Measurements from ENCODE around the gene LAMA5. TPM values are rescaled to one million over a fixed set of nuclear protein-coding genes. Genes with fewer than 3 reads are reported as not detected.

The LAMA5 gene
- total RNA-seq, 2 donors from 2014 or later: 315 to 369 TPM

DNA sequence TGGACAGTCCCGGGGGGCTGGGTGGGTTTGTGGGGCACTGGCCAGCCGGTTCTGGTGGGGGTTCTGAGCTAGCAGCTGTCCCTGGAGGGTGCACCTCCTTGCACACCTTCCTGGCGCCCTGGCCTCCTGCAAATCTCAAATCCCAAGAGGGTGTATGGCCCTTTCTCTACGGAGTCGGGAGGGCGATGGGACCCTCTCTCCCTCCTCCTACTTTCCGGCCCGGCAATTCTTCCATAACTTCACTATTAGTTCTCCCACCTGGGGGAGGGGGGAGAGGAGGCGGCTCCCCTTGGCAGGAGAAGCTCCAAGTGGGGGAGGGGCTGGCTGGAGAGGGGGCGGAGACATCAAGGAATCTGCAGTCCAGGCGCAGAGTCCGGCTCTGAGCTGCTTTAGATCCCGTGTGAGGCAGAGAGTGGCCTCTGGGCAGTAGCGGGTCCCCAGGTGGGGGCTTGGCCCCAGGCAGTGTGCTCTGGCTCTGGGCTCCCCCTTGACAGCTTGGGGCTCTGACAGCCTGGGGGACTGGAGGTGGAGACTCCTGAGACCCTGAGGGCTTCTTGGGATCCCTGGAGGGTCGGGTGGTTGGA lies 1.4 kb upstream of the LAMA5 start:
- peak overlapping the region; percentile 71 for H3K4me3 ChIP-seq (ENCODE audit: low read length)

DNA sequence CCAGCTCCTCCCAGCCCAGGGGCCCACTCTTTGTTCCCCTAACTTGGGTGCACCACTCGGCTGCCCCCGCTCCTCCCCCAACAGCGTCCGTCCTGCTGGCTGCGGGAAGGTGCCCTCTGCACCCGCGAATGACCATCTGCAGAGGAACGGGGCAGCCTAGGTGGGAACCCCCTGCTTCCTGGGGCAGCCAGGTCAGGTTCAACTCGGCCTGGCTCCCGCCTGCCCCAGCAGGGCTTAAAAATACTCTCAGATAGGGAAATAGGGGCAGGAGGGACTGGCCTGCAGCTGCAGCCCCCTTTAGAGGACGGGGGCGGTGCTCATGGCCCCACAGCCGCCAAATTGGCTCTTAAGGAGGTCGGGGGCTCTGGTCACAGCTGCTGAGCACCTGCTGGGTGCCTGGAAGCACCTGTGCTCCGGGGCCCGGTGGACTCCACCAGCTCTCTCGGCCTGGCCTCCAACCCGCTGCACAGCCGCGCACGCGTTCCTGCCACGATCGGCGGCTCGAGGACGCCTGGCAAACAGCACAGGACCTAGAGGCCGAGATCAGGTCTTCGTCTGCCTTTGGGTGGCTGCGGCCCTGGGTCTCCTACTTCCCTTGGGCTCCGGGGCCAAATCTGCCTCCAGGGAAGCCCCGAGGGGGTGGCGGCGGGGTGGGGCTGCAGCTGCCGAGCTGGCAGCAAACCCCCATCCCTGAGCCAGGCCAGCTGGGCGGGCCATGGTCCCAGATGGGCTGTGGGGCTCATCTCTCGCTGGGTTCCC lies 700 bp upstream of the LAMA5 start:
- 17% methylated on average over 25 to 37 of the region's 37 CpGs for WGBS, 2 experiments (ENCODE audit: insufficient coverage in 1 of 2, insufficient read length in 1 of 2)
- peak overlapping the region; percentile 44 for H3K9ac ChIP-seq (ENCODE audit: extremely low read depth, low read length, poor library complexity, severe bottlenecking)
- Mint-ChIP-seq H3K4me3 (peak overlapping the region; percentile 53), H3K27me3 (ENCODE audit: insufficient read depth) (peaks cover 3% of the 10 kb centered on the region), H3K36me3 (ENCODE audit: low read depth) (no peaks in the 10 kb centered on the region), H3K4me1 (peaks cover 19% of the 10 kb centered on the region), H3K9me3 (peaks cover under 1% of the 10 kb centered on the region), H3K27ac (no peak overlapping the region)
- H3K27me3 ChIP-seq (ENCODE audit: control insufficient read depth, insufficient read depth, low read length, poor library complexity, severe bottlenecking): no peaks in the 10 kb centered on the region
- peak overlapping the region; percentile 53 for H3K27ac ChIP-seq (ENCODE audit: low read depth, low read length)
- no peaks in the 10 kb centered on the region for H3K9me3 ChIP-seq (ENCODE audit: control insufficient read depth, low read length)
- H3K4me1 ChIP-seq (ENCODE audit: control insufficient read depth, insufficient read depth, low read length): peaks cover 35% of the 10 kb centered on the region
- DNase-seq: peak; percentile 87
- H3K36me3 ChIP-seq (ENCODE audit: control insufficient read depth, insufficient read depth, low read length): no peaks in the 10 kb centered on the region
- H3K4me3 ChIP-seq (ENCODE audit: low read length): peak overlapping the region; percentile 71
- TF ChIP-seq, protein P1, sequence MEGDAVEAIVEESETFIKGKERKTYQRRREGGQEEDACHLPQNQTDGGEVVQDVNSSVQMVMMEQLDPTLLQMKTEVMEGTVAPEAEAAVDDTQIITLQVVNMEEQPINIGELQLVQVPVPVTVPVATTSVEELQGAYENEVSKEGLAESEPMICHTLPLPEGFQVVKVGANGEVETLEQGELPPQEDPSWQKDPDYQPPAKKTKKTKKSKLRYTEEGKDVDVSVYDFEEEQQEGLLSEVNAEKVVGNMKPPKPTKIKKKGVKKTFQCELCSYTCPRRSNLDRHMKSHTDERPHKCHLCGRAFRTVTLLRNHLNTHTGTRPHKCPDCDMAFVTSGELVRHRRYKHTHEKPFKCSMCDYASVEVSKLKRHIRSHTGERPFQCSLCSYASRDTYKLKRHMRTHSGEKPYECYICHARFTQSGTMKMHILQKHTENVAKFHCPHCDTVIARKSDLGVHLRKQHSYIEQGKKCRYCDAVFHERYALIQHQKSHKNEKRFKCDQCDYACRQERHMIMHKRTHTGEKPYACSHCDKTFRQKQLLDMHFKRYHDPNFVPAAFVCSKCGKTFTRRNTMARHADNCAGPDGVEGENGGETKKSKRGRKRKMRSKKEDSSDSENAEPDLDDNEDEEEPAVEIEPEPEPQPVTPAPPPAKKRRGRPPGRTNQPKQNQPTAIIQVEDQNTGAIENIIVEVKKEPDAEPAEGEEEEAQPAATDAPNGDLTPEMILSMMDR (conservative IDR thresholded peaks at IDR 0.05): no peak

More for the DNA sequence above, 1.4 kb upstream of the LAMA5 start:
- Mint-ChIP-seq H3K4me1 (peaks cover 16% of the 10 kb centered on the region), H3K36me3 (ENCODE audit: low read depth) (no peaks in the 10 kb centered on the region), H3K27ac (peak overlapping the region; percentile 44), H3K4me3 (peak overlapping the region; percentile 53), H3K27me3 (ENCODE audit: insufficient read depth) (peaks cover 3% of the 10 kb centered on the region), H3K9me3 (peaks cover 2% of the 10 kb centered on the region)
- TF ChIP-seq, protein P1 (conservative IDR thresholded peaks at IDR 0.05): no peak
- H3K9ac ChIP-seq (ENCODE audit: extremely low read depth, low read length, poor library complexity, severe bottlenecking): peak overlapping the region; percentile 25
- peak overlapping the region; percentile 51 for H3K27ac ChIP-seq (ENCODE audit: low read depth, low read length)
- no peaks in the 10 kb centered on the region for H3K9me3 ChIP-seq (ENCODE audit: control insufficient read depth, low read length)
- 8 to 9% methylated on average over 4 to 13 of the region's 15 CpGs for WGBS, 2 experiments (ENCODE audit: insufficient coverage in 1 of 2, insufficient read length in 1 of 2)
- H3K36me3 ChIP-seq (ENCODE audit: control insufficient read depth, insufficient read depth, low read length): no peaks in the 10 kb centered on the region
- peaks cover 34% of the 10 kb centered on the region for H3K4me1 ChIP-seq (ENCODE audit: control insufficient read depth, insufficient read depth, low read length)
- H3K27me3 ChIP-seq (ENCODE audit: control insufficient read depth, insufficient read depth, low read length, poor library complexity, severe bottlenecking): no peaks in the 10 kb centered on the region
- peak; percentile 90 for DNase-seq

DNA sequence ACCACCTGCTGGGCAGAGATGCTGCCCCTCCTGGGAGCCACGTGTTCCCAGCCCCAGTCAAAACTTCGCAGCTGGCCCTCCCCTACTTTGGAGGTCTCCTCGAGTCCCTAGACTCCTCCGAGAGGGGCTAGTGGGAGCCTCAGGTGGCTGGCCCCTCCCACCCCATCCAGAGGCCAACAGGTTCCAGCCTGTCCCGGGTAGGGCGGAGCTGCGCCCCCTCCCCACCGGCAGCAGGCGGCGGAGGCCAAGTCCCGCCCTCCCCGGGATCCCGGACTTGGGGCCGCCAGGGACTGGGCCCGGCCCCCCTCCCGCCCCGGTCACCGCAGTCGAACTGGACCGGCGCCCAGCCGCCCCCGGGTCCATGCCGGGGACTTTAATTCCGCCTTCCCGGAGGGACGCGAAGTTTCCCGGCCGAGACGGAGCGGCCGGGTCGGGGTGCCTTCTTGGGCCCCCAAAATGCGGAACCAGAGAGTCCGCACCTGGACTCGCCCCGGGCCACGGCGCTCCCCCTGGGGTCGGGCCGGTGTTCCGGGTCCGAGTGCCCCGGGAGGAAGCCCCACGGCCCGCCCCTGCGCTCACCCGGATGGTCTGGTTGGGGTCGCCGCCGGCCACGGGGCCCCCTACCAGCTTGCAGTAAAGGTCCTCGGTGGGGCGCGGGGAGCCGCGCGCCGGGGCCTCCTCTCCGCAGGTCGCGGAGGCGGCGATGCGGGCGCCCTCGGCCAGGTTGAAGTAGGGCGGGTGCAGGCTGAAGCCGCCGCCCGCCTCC lies 559 bp downstream of the LAMA5 start:
- DNase-seq: peak; percentile 91
- H3K4me1 ChIP-seq (ENCODE audit: control insufficient read depth, insufficient read depth, low read length): peaks cover 45% of the 10 kb centered on the region
- peaks cover 3% of the 10 kb centered on the region for H3K36me3 Mint-ChIP-seq (ENCODE audit: low read depth)
- peaks cover 29% of the 10 kb centered on the region for H3K4me1 Mint-ChIP-seq
- H3K27ac ChIP-seq (ENCODE audit: low read depth, low read length): no peak overlapping the region
- H3K36me3 ChIP-seq (ENCODE audit: control insufficient read depth, insufficient read depth, low read length): peaks cover 7% of the 10 kb centered on the region
- H3K9me3 Mint-ChIP-seq: no peaks in the 10 kb centered on the region
- no peaks in the 10 kb centered on the region for H3K9me3 ChIP-seq (ENCODE audit: control insufficient read depth, low read length)
- H3K4me3 ChIP-seq (ENCODE audit: low read length): peak overlapping the region; percentile 85
- WGBS, 2 experiments (ENCODE audit: insufficient coverage in 1 of 2, insufficient read length in 1 of 2): 0 to 1% methylated on average over 27 to 72 of the region's 72 CpGs
- TF ChIP-seq, protein P1 (conservative IDR thresholded peaks at IDR 0.05): no peak
- H3K27ac Mint-ChIP-seq: peak overlapping the region; percentile 30
- peaks cover 3% of the 10 kb centered on the region for H3K27me3 Mint-ChIP-seq (ENCODE audit: insufficient read depth)
- H3K9ac ChIP-seq (ENCODE audit: extremely low read depth, low read length, poor library complexity, severe bottlenecking): peak overlapping the region; percentile 63
- H3K4me3 Mint-ChIP-seq: peak overlapping the region; percentile 62
- no peaks in the 10 kb centered on the region for H3K27me3 ChIP-seq (ENCODE audit: control insufficient read depth, insufficient read depth, low read length, poor library complexity, severe bottlenecking)

Measured in endodermal cell (in vitro differentiated cells).